Colonic mucosa (tissue), 4 donors: ENCODE results near the gene SCCPDH. TPM values are rescaled to one million over a fixed set of nuclear protein-coding genes. Genes with fewer than 3 reads are reported as not detected.

Source experiments
- DNase-seq: peaks from one replicate; pipeline ENCODE4 v3.0.0-alpha.2; 2020
- H3K27ac ChIP-seq: fragments of 200-600 bp; one replicate; pipeline ENCODE4 v1.8.0; 2021
- H3K27me3 ChIP-seq: fragments of 200-600 bp; one replicate; pipeline ENCODE4 v1.8.0; 2021
- H3K36me3 ChIP-seq: fragments of 200-600 bp; one replicate; pipeline ENCODE4 v1.8.0; 2021
- H3K4me1 ChIP-seq: fragments of 200-600 bp; one replicate; pipeline ENCODE4 v1.8.0; 2021; ENCODE audit warnings: mild to moderate bottlenecking
- H3K4me3 ChIP-seq: fragments of 200-600 bp; one replicate; pipeline ENCODE4 v1.8.0; 2021
- H3K9ac ChIP-seq, 2 donors: one replicate each; pipeline ENCODE4 v1.7.0; 2013; ENCODE audit warnings: control low read depth in 2 of 2, low read depth in 2 of 2, low read length in 2 of 2
- H3K9me3 ChIP-seq: fragments of 200-600 bp; one replicate; pipeline ENCODE4 v1.8.0; 2021
- intact Hi-C: fragments of 100-400 bp; cut with DNase I; formaldehyde crosslinking; loops from one replicate; pipeline ENCODE4 v1.14.1; 2022
- total RNA-seq, 2 donors: library from RNA; stranded (reverse); fragmentation: NEBNext Ultra II Directional in 1 of 2; extraction: Animal tissue kit (Norgen Biotek cat#: 25700) in 1 of 2; gene quantifications; one replicate each; pipeline ENCODE4 v1.2.1, GENCODE V29; 2021
- TF ChIP-seq, protein P1 (sequence below): fragments of 200-600 bp; IDR thresholded peaks from one replicate; pipeline ENCODE4 v1.8.0; 2022; ENCODE audit warnings: antibody characterized with exemption, mild to moderate bottlenecking
- donor health status: healthy.
- donor health status: DM: no; HTN: no; CAD: no.
- donor health status: DM: no; HTN: no; CAD: no.

The SCCPDH gene
- total RNA-seq, 2 donors from 2014 or later, result 29.9 to 40.1 TPM

- intact Hi-C loops, result no loop called here
- Histone ChIP-seq H3K4me1 (peaks cover 3% of the 10 kb centered on the region), H3K27ac (no peak overlapping the region), H3K9me3 (no peaks in the 10 kb centered on the region), H3K9ac (no peak overlapping the region), H3K36me3 (no peaks in the 10 kb centered on the region), H3K27me3 (no peaks in the 10 kb centered on the region), H3K4me3 (peak overlapping the region; percentile 25)
- TF ChIP-seq, protein P1, sequence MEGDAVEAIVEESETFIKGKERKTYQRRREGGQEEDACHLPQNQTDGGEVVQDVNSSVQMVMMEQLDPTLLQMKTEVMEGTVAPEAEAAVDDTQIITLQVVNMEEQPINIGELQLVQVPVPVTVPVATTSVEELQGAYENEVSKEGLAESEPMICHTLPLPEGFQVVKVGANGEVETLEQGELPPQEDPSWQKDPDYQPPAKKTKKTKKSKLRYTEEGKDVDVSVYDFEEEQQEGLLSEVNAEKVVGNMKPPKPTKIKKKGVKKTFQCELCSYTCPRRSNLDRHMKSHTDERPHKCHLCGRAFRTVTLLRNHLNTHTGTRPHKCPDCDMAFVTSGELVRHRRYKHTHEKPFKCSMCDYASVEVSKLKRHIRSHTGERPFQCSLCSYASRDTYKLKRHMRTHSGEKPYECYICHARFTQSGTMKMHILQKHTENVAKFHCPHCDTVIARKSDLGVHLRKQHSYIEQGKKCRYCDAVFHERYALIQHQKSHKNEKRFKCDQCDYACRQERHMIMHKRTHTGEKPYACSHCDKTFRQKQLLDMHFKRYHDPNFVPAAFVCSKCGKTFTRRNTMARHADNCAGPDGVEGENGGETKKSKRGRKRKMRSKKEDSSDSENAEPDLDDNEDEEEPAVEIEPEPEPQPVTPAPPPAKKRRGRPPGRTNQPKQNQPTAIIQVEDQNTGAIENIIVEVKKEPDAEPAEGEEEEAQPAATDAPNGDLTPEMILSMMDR, result no peak
- DNase-seq, result no peak
Measured at GRCh38 chr1:246789454-246790339, 65.5 kb downstream of the SCCPDH start.

- Histone ChIP-seq H3K9me3 (no peaks in the 10 kb centered on the region), H3K27me3 (no peaks in the 10 kb centered on the region), H3K36me3 (no peaks in the 10 kb centered on the region), H3K4me3 (no peak overlapping the region), H3K27ac (no peak overlapping the region), H3K4me1 (peaks cover 3% of the 10 kb centered on the region), H3K9ac (no peak overlapping the region)
- intact Hi-C loops, result no loop called here
- DNase-seq, result no peak
- TF ChIP-seq, protein P1, result no peak
Measured at GRCh38 chr1:246790364-246790763, 66.2 kb downstream of the SCCPDH start.

GRCh38 chr1:246790833-246791232 lies 66.6 kb downstream of the SCCPDH start:
- no peak overlapping the region for H3K9ac ChIP-seq
- H3K4me3 ChIP-seq, result no peak overlapping the region
- intact Hi-C loops, result no loop called here
- DNase-seq, result no peak
- no peaks in the 10 kb centered on the region for H3K27me3 ChIP-seq
- H3K27ac ChIP-seq, result no peak overlapping the region
- TF ChIP-seq, protein P1, result no peak
- H3K36me3 ChIP-seq, result no peaks in the 10 kb centered on the region
- H3K4me1 ChIP-seq, result peaks cover 3% of the 10 kb centered on the region
- H3K9me3 ChIP-seq, result no peaks in the 10 kb centered on the region

DNA sequence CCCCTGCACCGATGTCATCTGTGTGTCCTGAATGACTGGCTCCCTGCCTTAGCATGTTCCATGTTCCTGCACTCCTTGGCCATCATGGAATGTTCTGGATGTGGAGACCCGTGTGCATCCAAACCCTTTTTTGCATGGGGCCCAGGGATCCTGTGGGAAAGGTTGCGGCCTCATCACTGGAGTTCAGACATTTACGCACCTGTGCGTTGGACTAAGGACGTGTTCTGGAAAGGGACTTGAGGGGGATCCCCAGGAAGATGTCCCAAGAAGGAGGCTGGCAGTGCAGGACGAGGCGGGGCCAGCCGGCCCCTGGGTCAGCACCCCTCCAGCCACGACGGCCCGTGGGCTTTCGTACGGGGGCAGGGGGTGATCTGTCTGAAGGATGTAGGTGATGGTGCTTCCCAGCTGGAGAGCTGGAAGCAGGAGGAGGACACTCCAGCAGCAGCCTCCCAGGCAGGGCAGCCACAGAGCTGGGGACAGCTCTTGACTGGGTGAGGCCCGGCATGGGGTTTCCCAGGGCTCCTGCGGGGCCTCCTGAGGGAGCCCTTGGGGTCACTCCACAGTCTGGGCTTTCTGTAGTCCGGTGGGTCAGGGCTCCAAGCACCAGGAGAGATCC lies 67.2 kb downstream of the SCCPDH start:
- no peaks in the 10 kb centered on the region for H3K36me3 ChIP-seq
- no peaks in the 10 kb centered on the region for H3K27me3 ChIP-seq
- DNase-seq, result no peak
- no peak overlapping the region for H3K9ac ChIP-seq
- H3K27ac ChIP-seq, result no peak overlapping the region
- TF ChIP-seq, protein P1, result no peak
- H3K4me1 ChIP-seq, result peaks cover 3% of the 10 kb centered on the region
- intact Hi-C loops, result no loop called here
- H3K9me3 ChIP-seq, result no peaks in the 10 kb centered on the region
- no peak overlapping the region for H3K4me3 ChIP-seq

DNA sequence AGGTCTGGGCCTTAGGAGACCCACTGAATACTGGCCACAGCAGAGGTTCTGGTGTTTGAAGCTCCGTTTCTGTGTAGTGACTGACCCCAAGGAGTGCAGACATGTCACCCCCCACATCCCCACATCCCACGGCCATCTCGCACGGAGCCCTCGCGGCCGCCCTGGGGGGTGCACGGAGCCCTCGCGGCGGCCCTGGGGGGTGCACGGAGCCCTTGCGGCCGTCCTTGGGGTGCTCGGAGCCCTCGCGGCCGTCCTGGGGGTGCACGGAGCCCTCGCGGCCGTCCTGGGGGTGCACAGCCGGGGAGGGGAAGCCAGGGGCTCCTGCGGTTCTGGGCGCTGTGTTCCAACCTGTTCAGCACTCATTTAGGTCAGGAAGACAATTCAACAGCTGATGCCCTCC lies 68.4 kb downstream of the SCCPDH start:
- no peak overlapping the region for H3K9ac ChIP-seq
- intact Hi-C loops, result no loop called here
- no peaks in the 10 kb centered on the region for H3K9me3 ChIP-seq
- H3K4me3 ChIP-seq, result no peak overlapping the region
- DNase-seq, result no peak
- H3K27ac ChIP-seq, result no peak overlapping the region
- no peaks in the 10 kb centered on the region for H3K36me3 ChIP-seq
- no peaks in the 10 kb centered on the region for H3K27me3 ChIP-seq
- TF ChIP-seq, protein P1, result no peak
- H3K4me1 ChIP-seq, result peaks cover 3% of the 10 kb centered on the region
